Liver (tissue), 9 donors: ENCODE measurements around the gene NOCT. TPM values are rescaled to one million over a fixed set of nuclear protein-coding genes. Genes with fewer than 3 reads are reported as not detected.

Source experiments
- DNase-seq: peaks from one replicate; pipeline ENCODE4 v3.0.0-alpha.2; 2017; ENCODE audit warnings: low spot score
- H3K27ac ChIP-seq, 2 donors: one replicate each; pipeline ENCODE4 v1.7.0; 2013; ENCODE audit warnings: inconsistent platforms in 2 of 2, low read length in 2 of 2, control low read depth in 1 of 2, low read depth in 1 of 2, mild to moderate bottlenecking in 1 of 2
- H3K27me3 ChIP-seq, 4 donors: one replicate each; pipeline versions ENCODE4 v1.6.1 to v1.7.0; 2013; ENCODE audit warnings: low read length in 3 of 4, inconsistent platforms in 1 of 4, mild to moderate bottlenecking in 1 of 4, moderate library complexity in 1 of 4; ENCODE audit not compliant: control insufficient read depth in 4 of 4, insufficient read depth in 4 of 4
- H3K36me3 ChIP-seq, 4 donors: one replicate each; pipeline versions ENCODE4 v1.6.1 to v1.7.0; 2013; ENCODE audit warnings: low read length in 3 of 4, mild to moderate bottlenecking in 3 of 4, low read depth in 1 of 4, moderate library complexity in 1 of 4; ENCODE audit not compliant: control insufficient read depth in 4 of 4, insufficient read depth in 3 of 4
- H3K4me1 ChIP-seq, 4 donors: one replicate each; pipeline versions ENCODE4 v1.6.1 to v1.7.0; 2013; ENCODE audit warnings: low read length in 3 of 4, mild to moderate bottlenecking in 3 of 4, moderate library complexity in 1 of 4; ENCODE audit not compliant: control insufficient read depth in 4 of 4, insufficient read depth in 4 of 4
- H3K4me3 ChIP-seq, 3 donors: one replicate each; pipeline versions ENCODE4 v1.6.1 to v1.7.0; 2013; ENCODE audit warnings: low read length in 3 of 3, control low read depth in 1 of 3, low read depth in 1 of 3, mild to moderate bottlenecking in 1 of 3
- H3K9ac ChIP-seq, 2 donors: one replicate each; pipeline ENCODE4 v1.7.0; 2013; ENCODE audit warnings: low read length in 2 of 2, mild to moderate bottlenecking in 2 of 2, moderate library complexity in 2 of 2, control low read depth in 1 of 2, low read depth in 1 of 2
- H3K9me3 ChIP-seq, 4 donors: one replicate each; pipeline versions ENCODE4 v1.6.1 to v1.7.0; 2013; ENCODE audit warnings: low read length in 3 of 4; ENCODE audit not compliant: control insufficient read depth in 4 of 4
- EGR1 ChIP-seq, 2 donors: IDR thresholded peaks; 2 replicates each; pipeline ENCODE4 v1.6.1; 2016 to 2018; ENCODE audit warnings: antibody characterized with exemption in 2 of 2, low read depth in 2 of 2
- FOXA1 ChIP-seq: IDR thresholded peaks from 2 replicates; pipeline ENCODE4 v1.6.1; 2016; ENCODE audit warnings: antibody characterized with exemption
- FOXA2 ChIP-seq: IDR thresholded peaks from 2 replicates; pipeline ENCODE4 v1.6.1; 2016; ENCODE audit warnings: antibody characterized with exemption
- GABPA ChIP-seq, 2 donors: IDR thresholded peaks in 1 of 2; conservative IDR thresholded peaks in 1 of 2; 2 replicates each; pipeline ENCODE4 v1.6.1; 2016; ENCODE audit warnings: antibody characterized with exemption in 2 of 2, mild to moderate bottlenecking in 1 of 2, moderate library complexity in 1 of 2
- HNF4A ChIP-seq, 2 donors: conservative IDR thresholded peaks; 2 replicates each; pipeline ENCODE4 v1.6.1; 2016; ENCODE audit warnings: antibody characterized with exemption in 2 of 2, mild to moderate bottlenecking in 2 of 2
- HNF4G ChIP-seq: IDR thresholded peaks from 2 replicates; pipeline ENCODE4 v1.6.1; 2016; ENCODE audit warnings: antibody characterized with exemption
- JUND ChIP-seq, 2 donors: IDR thresholded peaks; 2 replicates each; pipeline ENCODE4 v1.6.1; 2016; ENCODE audit warnings: antibody characterized with exemption in 2 of 2
- NR2F2 ChIP-seq: IDR thresholded peaks from 2 replicates; pipeline ENCODE4 v1.6.1; 2016; ENCODE audit warnings: antibody characterized with exemption
- RAD21 ChIP-seq, 2 donors: IDR thresholded peaks; 2 replicates each; pipeline ENCODE4 v1.6.1; 2016; ENCODE audit warnings: antibody characterized with exemption in 2 of 2, mild to moderate bottlenecking in 2 of 2
- RXRA ChIP-seq, 2 donors: IDR thresholded peaks; 2 replicates each; pipeline ENCODE4 v1.6.1; 2017 to 2018; ENCODE audit warnings: antibody characterized with exemption in 2 of 2, mild to moderate bottlenecking in 1 of 2
- SP1 ChIP-seq: IDR thresholded peaks from 2 replicates; pipeline ENCODE4 v1.6.1; 2018; ENCODE audit warnings: antibody characterized with exemption, mild to moderate bottlenecking
- TAF1 ChIP-seq: conservative IDR thresholded peaks from 2 replicates; pipeline ENCODE4 v1.6.1; 2016; ENCODE audit warnings: antibody characterized with exemption, mild to moderate bottlenecking
- YY1 ChIP-seq: IDR thresholded peaks from 2 replicates; pipeline ENCODE4 v1.6.1; 2016; ENCODE audit warnings: antibody characterized with exemption, mild to moderate bottlenecking
- WGBS: extraction: QIAGEN DNeasy Blood & Tissue Kit; methylation state at CpG from one replicate; pipeline ENCODE4 v1.1.7; 2013; 5-methylcytosine and 5-hydroxymethylcytosine counted together
- polyA plus RNA-seq, 2 donors: library from polyadenylated mRNA; stranded (reverse) in 1 of 2; unstranded in 1 of 2; fragments of 200-250 nt in 1 of 2; fragments of >200 nt in 1 of 2; fragmentation: Nextera tagmentation in 1 of 2; extraction: Ambion mirVana in 1 of 2; gene quantifications; one replicate each; pipeline versions ENCODE4 v1.2.1 to v1.2.3, GENCODE V29; 2013 to 2015
- total RNA-seq, 2 donors: library from RNA; depleted of rRNA; stranded (reverse); fragments of >200 nt; gene quantifications; one replicate each; pipeline ENCODE4 v1.2.3, GENCODE V29; 2014
- TF ChIP-seq, protein P1 (sequence below): IDR thresholded peaks from 2 replicates; pipeline ENCODE4 v1.6.1; 2016; ENCODE audit warnings: antibody characterized with exemption
- TF ChIP-seq, protein P2 (sequence below): fragments of 150-350 bp; IDR thresholded peaks from 2 replicates; pipeline ENCODE4 v1.5.1; 2017; ENCODE audit warnings: improper control_type of control experiment, low read depth, low read length; ENCODE audit not compliant: missing input control
- TF ChIP-seq, protein P3 (sequence below): IDR thresholded peaks from 2 replicates; pipeline ENCODE4 v1.6.1; 2016; ENCODE audit warnings: antibody characterized with exemption
- TF ChIP-seq, protein P4 (sequence below): IDR thresholded peaks from 2 replicates; pipeline ENCODE4 v1.6.1; 2016; ENCODE audit warnings: antibody characterized with exemption
- TF ChIP-seq, protein P5 (sequence below): IDR thresholded peaks from 2 replicates; pipeline ENCODE4 v1.6.1; 2016; ENCODE audit warnings: antibody characterized with exemption, mild to moderate bottlenecking
- donor health status: healthy.
- donor health status: healthy.
- donor health status: healthy.
- donor health status: healthy.
- donor health status: healthy.

The NOCT gene
- total and polyA plus RNA-seq, 4 donors, result 2.8 to 11.9 (median 4.3) TPM

DNA sequence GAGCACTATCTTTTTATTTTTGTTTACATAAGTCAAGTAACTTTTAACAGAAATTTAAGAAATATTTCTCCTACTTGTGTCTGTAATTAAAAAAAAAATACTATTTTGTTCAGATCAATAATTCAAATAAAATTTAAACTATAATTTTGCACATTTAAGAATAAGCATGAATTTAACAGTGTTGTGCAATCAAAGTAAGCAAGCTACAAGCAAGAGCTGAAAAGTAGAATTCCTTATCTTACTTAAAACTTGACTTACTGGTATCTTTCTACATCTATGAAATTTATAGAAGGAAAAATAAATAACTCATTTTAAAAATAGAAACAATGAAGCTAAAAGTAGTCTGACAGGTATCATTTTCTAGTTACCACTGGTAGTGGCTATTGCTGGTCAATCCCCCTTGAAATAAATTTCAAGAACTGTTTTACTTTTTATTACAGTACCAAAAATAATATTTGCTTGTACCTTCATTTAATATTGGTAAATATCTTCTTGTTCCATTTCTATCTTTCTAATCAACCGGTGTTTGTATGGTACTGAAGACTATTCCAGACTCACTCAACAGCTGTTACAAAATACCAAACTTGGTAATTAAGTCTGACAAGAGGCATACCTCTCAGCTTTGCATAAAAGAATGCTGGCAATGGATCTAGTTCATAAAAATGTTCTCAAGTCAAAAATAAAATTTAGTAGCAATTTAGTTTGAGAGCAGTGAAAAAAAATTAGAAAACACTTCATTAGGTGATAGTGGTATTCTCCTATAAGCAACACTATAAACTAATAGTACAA lies 62.2 kb downstream of the NOCT start:
- Histone ChIP-seq H3K4me1 (peaks cover 2 to 38% (median 12%) of the 10 kb centered on the region in 4 donors), H3K27ac (no peak overlapping the region), H3K27me3 (no peaks in the 10 kb centered on the region), H3K9ac (no peak overlapping the region), H3K9me3 (no peaks in the 10 kb centered on the region), H3K36me3 (peaks cover 0 to under 1% (median 0%) of the 10 kb centered on the region in 4 donors), H3K4me3 (no peak overlapping the region)
- no peak for DNase-seq
- no peak for TF ChIP-seq RXRA (IDR thresholded peaks at IDR 0.05)
- no peak for TF ChIP-seq TAF1
- no peak for TF ChIP-seq GABPA (IDR thresholded peaks at IDR 0.05 in 1 of 2, conservative IDR thresholded peaks at IDR 0.05 in 1 of 2)
- no peak for TF ChIP-seq RAD21 (IDR thresholded peaks at IDR 0.05)
- TF ChIP-seq FOXA2, result no peak
- TF ChIP-seq, protein P1, sequence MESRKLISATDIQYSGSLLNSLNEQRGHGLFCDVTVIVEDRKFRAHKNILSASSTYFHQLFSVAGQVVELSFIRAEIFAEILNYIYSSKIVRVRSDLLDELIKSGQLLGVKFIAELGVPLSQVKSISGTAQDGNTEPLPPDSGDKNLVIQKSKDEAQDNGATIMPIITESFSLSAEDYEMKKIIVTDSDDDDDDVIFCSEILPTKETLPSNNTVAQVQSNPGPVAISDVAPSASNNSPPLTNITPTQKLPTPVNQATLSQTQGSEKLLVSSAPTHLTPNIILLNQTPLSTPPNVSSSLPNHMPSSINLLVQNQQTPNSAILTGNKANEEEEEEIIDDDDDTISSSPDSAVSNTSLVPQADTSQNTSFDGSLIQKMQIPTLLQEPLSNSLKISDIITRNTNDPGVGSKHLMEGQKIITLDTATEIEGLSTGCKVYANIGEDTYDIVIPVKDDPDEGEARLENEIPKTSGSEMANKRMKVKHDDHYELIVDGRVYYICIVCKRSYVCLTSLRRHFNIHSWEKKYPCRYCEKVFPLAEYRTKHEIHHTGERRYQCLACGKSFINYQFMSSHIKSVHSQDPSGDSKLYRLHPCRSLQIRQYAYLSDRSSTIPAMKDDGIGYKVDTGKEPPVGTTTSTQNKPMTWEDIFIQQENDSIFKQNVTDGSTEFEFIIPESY, result no peak
- TF ChIP-seq EGR1 (IDR thresholded peaks at IDR 0.05; ENCODE audit: low read depth in 2 of 2), result no peak
- TF ChIP-seq, protein P2, sequence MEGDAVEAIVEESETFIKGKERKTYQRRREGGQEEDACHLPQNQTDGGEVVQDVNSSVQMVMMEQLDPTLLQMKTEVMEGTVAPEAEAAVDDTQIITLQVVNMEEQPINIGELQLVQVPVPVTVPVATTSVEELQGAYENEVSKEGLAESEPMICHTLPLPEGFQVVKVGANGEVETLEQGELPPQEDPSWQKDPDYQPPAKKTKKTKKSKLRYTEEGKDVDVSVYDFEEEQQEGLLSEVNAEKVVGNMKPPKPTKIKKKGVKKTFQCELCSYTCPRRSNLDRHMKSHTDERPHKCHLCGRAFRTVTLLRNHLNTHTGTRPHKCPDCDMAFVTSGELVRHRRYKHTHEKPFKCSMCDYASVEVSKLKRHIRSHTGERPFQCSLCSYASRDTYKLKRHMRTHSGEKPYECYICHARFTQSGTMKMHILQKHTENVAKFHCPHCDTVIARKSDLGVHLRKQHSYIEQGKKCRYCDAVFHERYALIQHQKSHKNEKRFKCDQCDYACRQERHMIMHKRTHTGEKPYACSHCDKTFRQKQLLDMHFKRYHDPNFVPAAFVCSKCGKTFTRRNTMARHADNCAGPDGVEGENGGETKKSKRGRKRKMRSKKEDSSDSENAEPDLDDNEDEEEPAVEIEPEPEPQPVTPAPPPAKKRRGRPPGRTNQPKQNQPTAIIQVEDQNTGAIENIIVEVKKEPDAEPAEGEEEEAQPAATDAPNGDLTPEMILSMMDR, result no peak
- no peak for TF ChIP-seq YY1
- TF ChIP-seq, protein P3, sequence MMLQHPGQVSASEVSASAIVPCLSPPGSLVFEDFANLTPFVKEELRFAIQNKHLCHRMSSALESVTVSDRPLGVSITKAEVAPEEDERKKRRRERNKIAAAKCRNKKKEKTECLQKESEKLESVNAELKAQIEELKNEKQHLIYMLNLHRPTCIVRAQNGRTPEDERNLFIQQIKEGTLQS, result no peak
- TF ChIP-seq JUND (IDR thresholded peaks at IDR 0.05), result no peak
- TF ChIP-seq NR2F2, result no peak
- TF ChIP-seq, protein P4, sequence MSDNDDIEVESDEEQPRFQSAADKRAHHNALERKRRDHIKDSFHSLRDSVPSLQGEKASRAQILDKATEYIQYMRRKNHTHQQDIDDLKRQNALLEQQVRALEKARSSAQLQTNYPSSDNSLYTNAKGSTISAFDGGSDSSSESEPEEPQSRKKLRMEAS, result no peak
- no peak for TF ChIP-seq HNF4A (conservative IDR thresholded peaks at IDR 0.05)
- TF ChIP-seq HNF4G, result no peak
- no peak for TF ChIP-seq FOXA1
- no peak for TF ChIP-seq SP1
- TF ChIP-seq, protein P5, sequence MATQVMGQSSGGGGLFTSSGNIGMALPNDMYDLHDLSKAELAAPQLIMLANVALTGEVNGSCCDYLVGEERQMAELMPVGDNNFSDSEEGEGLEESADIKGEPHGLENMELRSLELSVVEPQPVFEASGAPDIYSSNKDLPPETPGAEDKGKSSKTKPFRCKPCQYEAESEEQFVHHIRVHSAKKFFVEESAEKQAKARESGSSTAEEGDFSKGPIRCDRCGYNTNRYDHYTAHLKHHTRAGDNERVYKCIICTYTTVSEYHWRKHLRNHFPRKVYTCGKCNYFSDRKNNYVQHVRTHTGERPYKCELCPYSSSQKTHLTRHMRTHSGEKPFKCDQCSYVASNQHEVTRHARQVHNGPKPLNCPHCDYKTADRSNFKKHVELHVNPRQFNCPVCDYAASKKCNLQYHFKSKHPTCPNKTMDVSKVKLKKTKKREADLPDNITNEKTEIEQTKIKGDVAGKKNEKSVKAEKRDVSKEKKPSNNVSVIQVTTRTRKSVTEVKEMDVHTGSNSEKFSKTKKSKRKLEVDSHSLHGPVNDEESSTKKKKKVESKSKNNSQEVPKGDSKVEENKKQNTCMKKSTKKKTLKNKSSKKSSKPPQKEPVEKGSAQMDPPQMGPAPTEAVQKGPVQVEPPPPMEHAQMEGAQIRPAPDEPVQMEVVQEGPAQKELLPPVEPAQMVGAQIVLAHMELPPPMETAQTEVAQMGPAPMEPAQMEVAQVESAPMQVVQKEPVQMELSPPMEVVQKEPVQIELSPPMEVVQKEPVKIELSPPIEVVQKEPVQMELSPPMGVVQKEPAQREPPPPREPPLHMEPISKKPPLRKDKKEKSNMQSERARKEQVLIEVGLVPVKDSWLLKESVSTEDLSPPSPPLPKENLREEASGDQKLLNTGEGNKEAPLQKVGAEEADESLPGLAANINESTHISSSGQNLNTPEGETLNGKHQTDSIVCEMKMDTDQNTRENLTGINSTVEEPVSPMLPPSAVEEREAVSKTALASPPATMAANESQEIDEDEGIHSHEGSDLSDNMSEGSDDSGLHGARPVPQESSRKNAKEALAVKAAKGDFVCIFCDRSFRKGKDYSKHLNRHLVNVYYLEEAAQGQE, result no peak
- 71% methylated on average over 1 of the region's 1 CpG for WGBS
